Brain microvascular endothelial cell (primary cell): Measurements from ENCODE around the gene NCMAP.

ENCODE experiments used
- DNase-seq: peaks from one replicate; pipeline ENCODE4 v3.0.0-alpha.2; 2020
- H3K27ac ChIP-seq: fragments of 250-450 bp; sonication (Bioruptor Pico); 2 replicates; pipeline ENCODE4 v1.5.1; 2020; ENCODE audit warnings: mild to moderate bottlenecking, moderate library complexity
- H3K27me3 ChIP-seq: fragments of 250-450 bp; sonication (Bioruptor Pico); replicated peaks from 2 replicates; pipeline ENCODE4 v1.5.1; 2020; ENCODE audit warnings: mild to moderate bottlenecking
- H3K36me3 ChIP-seq: fragments of 250-450 bp; sonication (Bioruptor Pico); replicated peaks from 2 replicates; pipeline ENCODE4 v1.5.1; 2020; ENCODE audit warnings: mild to moderate bottlenecking
- H3K4me3 ChIP-seq: 2 replicates; pipeline ENCODE4 v1.5.1; 2011; ENCODE audit warnings: low read depth, mild to moderate bottlenecking, control low read depth, low read length, moderate library complexity
- CTCF ChIP-seq: IDR thresholded peaks from 2 replicates; pipeline ENCODE4 v1.5.1; 2011; ENCODE audit warnings: low read depth, mild to moderate bottlenecking, moderate library complexity, low read length, control low read depth, inconsistent platforms; ENCODE audit errors: missing control alignments
- in situ Hi-C: cut with HindIII; loops from 2 replicates; pipeline ENCODE4 v1.10.0; 2017; ENCODE audit warnings: low sequenced_read_pairs, low pct_ligation_motif_present

Gene NCMAP

GRCh38 chr1:24639094-24639493 lies 83.2 kb downstream of the NCMAP start:
- H3K36me3 ChIP-seq, result no peaks in the 10 kb centered on the region
- in situ Hi-C loops, result no loop called here
- no peak overlapping the region for H3K27ac ChIP-seq
- TF ChIP-seq CTCF, result no peak
- DNase-seq, result no peak
- no peaks in the 10 kb centered on the region for H3K27me3 ChIP-seq
- no peak overlapping the region for H3K4me3 ChIP-seq

DNA sequence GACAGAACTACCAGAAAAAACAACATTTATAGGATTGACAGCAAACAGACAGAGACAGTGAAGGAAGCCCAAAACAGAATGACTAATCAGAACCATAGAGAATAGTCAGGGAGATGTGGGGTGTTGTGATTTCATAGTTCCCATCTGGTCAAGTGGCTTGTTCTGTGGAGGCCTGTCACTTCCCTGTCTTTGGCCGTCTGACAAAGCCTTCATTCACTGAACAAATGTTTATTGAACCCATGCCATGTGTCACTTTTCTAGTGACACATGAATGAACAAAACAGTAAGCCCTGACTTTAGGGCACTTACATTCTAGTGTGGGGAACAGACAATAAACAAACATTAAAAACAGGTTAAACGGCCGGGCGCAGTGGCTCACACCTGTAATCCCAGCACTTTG lies 84.0 kb downstream of the NCMAP start:
- in situ Hi-C loops, result no loop called here
- H3K4me3 ChIP-seq, result no peak overlapping the region
- no peak for DNase-seq
- no peak for TF ChIP-seq CTCF
- H3K36me3 ChIP-seq, result no peaks in the 10 kb centered on the region
- no peak overlapping the region for H3K27ac ChIP-seq
- H3K27me3 ChIP-seq, result no peaks in the 10 kb centered on the region

GRCh38 chr1:24640288-24640687 lies 84.4 kb downstream of the NCMAP start:
- Histone ChIP-seq H3K4me3 (no peak overlapping the region), H3K27me3 (no peaks in the 10 kb centered on the region), H3K36me3 (no peaks in the 10 kb centered on the region), H3K27ac (no peak overlapping the region)
- TF ChIP-seq CTCF, result no peak
- in situ Hi-C loops, result no loop called here
- no peak for DNase-seq

DNA sequence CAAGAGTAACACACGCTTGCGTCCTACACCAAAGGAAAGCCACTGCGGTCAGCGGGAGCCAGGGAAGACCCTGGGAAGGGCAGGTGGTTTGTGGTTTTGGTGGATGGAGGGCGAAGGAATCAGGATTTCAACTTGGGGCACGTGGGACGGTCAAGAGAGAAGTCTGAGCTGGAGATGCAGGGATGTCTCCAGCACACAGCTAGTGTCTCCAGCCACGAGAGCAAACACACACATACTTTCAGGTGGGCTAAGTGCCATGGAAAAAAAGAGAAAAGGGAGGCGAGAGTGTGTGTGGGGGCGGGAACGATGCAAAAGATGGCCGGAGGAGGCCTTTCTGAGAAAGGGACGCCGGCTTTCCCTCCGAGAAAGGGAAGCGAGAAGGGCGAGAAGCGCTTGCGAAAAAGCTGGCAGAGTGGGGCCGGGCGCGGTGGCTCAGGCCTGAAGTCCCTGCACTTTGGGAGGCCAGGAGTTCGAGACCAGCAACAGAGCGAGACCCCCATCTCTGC lies 85.8 kb downstream of the NCMAP start:
- Histone ChIP-seq H3K27me3 (no peaks in the 10 kb centered on the region), H3K36me3 (peaks cover 9% of the 10 kb centered on the region), H3K27ac (peak overlapping the region; percentile 99), H3K4me3 (peak overlapping the region; percentile 52)
- in situ Hi-C loops, result no loop called here
- TF ChIP-seq CTCF, result no peak
- DNase-seq, result no peak

- in situ Hi-C loops, result no loop called here
- H3K27ac ChIP-seq, result peak within 1 kb of the TSS; percentile 99
Observed at GRCh38 chr1:24642481-24643362, 86.8 kb downstream of the NCMAP start, which contains the start of gene SRRM1. TSS of gene SRRM1 (plus strand) at chr1:24643302. CDS start at chr1:24643327, 25 bp downstream.

More at GRCh38 chr1:24642481-24643362, 86.8 kb downstream of the NCMAP start, which contains the start of gene SRRM1:
- DNase-seq, result peak; percentile 100
- H3K27me3 ChIP-seq, result no peaks in the 10 kb centered on the region
- TF ChIP-seq CTCF, result peak; percentile 19
- peak within 1 kb of the TSS; percentile 94 for H3K4me3 ChIP-seq
- H3K36me3 ChIP-seq, result peaks cover 20% of the 10 kb centered on the region
